ENCODE measurements around the gene MIDN.

- TF ChIP-seq CTCF (IDR thresholded peaks at IDR 0.05; ENCODE audit: poor library complexity) (no peak), EZH2 (IDR thresholded peaks at IDR 0.05; ENCODE audit: borderline replicate concordance) (no peak)
Observed at GRCh38 chr19:1245494-1246264, 2.7 kb upstream of the MIDN start.

Data from hepatocyte (in vitro differentiated cells).